Measurements from ENCODE around the gene MED12L. TPM values are rescaled to one million over a fixed set of nuclear protein-coding genes. Genes with fewer than 3 reads are reported as not detected.
"Not testable (repeated sequence)": the region's sequence is repeated elsewhere in the genome, so short reads cannot be mapped to it uniquely, and the experiment has no call there.

Gene MED12L
- total and polyA plus RNA-seq, 12 donors = 0.03 to 4.5 (median 0.71) TPM

DNA sequence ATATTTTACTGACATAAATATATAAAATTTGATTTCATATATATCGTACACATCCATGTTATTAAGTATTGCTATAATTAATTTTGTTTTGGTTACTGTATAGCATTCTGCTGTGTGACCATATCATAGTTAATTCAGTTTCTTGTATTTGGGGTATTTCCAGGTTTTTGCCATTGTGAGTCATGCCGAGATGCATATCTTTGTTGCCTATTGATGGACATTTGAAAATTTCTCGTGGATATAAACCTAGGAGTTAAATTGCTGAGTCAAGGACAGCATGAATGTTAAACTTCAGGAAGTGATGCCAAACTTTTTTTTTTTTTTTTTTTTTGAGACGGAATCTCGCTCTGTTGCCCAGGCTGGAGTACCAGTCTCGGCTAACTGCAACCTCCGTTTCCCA, 151.3 kb downstream of the MED12L start:
- no peak for ATAC-seq
- H3K27ac ChIP-seq = no peak overlapping the region
- H3K9me3 ChIP-seq = no peaks in the 10 kb centered on the region
- peaks cover 0 to 11% (median 0%) of the 10 kb centered on the region in 9 donors for H3K4me1 ChIP-seq
- intact Hi-C loops (cut with DNase I) = no loop called here
- WGBS, 2 donors = 86 to 87% methylated on average over 7 of the region's 7 CpGs
- H3K27me3 ChIP-seq = no peaks in the 10 kb centered on the region
- H3K36me3 ChIP-seq = no peaks in the 10 kb centered on the region
- TF ChIP-seq, protein P1, sequence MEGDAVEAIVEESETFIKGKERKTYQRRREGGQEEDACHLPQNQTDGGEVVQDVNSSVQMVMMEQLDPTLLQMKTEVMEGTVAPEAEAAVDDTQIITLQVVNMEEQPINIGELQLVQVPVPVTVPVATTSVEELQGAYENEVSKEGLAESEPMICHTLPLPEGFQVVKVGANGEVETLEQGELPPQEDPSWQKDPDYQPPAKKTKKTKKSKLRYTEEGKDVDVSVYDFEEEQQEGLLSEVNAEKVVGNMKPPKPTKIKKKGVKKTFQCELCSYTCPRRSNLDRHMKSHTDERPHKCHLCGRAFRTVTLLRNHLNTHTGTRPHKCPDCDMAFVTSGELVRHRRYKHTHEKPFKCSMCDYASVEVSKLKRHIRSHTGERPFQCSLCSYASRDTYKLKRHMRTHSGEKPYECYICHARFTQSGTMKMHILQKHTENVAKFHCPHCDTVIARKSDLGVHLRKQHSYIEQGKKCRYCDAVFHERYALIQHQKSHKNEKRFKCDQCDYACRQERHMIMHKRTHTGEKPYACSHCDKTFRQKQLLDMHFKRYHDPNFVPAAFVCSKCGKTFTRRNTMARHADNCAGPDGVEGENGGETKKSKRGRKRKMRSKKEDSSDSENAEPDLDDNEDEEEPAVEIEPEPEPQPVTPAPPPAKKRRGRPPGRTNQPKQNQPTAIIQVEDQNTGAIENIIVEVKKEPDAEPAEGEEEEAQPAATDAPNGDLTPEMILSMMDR (IDR thresholded peaks at IDR 0.05) = no peak
- H3K4me3 ChIP-seq = no peak overlapping the region
- DNase-seq = no peak

GRCh38 chr3:151242006-151242405, 156.5 kb downstream of the MED12L start:
- H3K9me3 ChIP-seq; H3K4me1 ChIP-seq; intact Hi-C loops (cut with DNase I); ATAC-seq; H3K4me3 ChIP-seq; H3K27ac ChIP-seq; H3K27me3 ChIP-seq; DNase-seq; H3K36me3 ChIP-seq: not testable (repeated sequence)
- WGBS, 2 donors = 93 to 96% methylated on average over 7 to 16 of the region's 18 CpGs

DNA sequence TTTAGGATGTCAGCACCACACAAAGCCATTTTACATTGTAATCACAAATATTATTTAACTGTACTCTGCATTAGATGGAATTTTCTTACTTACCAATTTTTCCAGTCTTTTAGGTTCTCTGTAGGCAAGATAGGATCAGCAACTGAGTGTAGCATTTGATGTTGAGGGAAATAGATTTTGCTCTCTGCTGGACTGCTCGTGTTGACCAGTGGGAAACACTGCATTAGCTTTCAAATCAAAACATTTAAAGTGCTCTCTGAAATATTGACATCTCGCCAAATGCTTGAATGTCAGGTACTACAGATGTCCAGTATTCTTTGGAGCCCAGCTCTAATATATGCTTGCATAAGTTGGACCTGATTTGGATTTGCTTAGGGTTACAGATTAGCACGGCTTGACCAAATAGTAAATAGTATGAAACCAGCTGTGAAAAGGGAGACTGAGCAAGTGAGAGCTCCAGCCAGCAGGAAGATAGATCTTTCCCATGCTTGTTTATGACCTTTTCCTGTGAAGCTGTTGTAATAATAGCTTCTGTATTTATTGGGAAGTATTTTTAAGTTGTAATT, 163.4 kb downstream of the MED12L start:
- 30 to 44% methylated on average over 3 of the region's 3 CpGs for WGBS, 2 donors
- peak in 6 of 8 donors; percentile 46 to 83 (median 55) for ATAC-seq

DNA sequence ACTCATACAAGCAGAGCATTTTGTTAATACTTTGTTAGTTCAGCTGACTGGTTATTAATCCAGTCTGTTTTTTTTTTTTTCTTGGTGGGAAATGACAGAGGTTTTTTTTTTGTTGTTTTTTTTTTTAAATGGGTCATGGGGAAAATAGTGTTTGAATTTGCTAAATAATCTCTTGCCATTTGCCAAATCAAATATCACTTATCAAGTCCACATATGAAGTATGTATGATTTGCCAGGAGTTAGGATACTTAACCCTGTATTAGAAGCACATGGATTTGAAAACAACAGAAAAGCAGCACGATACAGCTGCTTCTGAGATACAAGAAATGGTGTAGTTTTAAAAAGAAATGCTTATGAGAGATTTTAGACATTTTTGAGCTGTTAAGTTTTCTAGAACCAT, 171.3 kb downstream of the MED12L start:
- TF ChIP-seq, protein P1 (IDR thresholded peaks at IDR 0.05) = no peak
- Histone ChIP-seq H3K4me1 (peaks cover 0 to 27% (median 3%) of the 10 kb centered on the region in 9 donors), H3K9me3 (no peaks in the 10 kb centered on the region), H3K27ac (peak overlapping the region in 3 of 10 donors; percentile 4 to 50 (median 21)), H3K27me3 (no peaks in the 10 kb centered on the region), H3K4me3 (no peak overlapping the region), H3K36me3 (no peaks in the 10 kb centered on the region)
- intact Hi-C loops (cut with DNase I) = no loop called here
- 68 to 72% methylated on average over 1 of the region's 1 CpG for WGBS, 2 donors
- ATAC-seq (no peak), DNase-seq (no peak)

More for the DNA sequence above, 163.4 kb downstream of the MED12L start:
- DNase-seq = no peak
- peak overlapping the region in 6 of 10 donors; percentile 8 to 36 (median 24) for H3K4me3 ChIP-seq
- H3K36me3 ChIP-seq = no peaks in the 10 kb centered on the region
- H3K27me3 ChIP-seq = no peaks in the 10 kb centered on the region
- no peaks in the 10 kb centered on the region for H3K9me3 ChIP-seq
- peaks cover 0 to 25% (median 5%) of the 10 kb centered on the region in 9 donors for H3K4me1 ChIP-seq
- intact Hi-C loops (cut with DNase I) = no loop called here
- peak overlapping the region in 9 of 10 donors; percentile 0 to 67 (median 54) for H3K27ac ChIP-seq
- TF ChIP-seq, protein P1 (IDR thresholded peaks at IDR 0.05) = no peak

DNA sequence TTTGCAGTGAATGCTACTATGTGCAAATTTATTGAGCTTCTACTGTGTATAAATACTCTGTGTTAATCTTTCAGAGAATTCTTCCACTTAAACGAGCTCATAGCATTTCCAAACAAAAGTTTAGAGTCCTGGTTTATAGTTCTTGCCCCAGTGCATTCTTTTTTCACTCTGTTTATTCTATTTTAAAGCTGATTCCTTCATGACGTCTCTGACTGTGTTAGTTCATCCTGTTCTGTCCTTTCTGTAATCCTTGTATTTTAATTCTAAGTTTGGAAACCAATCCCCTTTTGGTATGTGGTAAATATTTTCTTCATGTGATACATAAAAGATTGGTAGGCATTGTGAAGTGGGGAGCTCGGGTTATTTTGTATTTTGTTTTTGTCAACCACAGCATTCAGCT, 174.2 kb downstream of the MED12L start:
- intact Hi-C loops (cut with DNase I) = no loop called here
- WGBS, 2 donors = 62 to 71% methylated on average over 3 of the region's 3 CpGs
- H3K9me3 ChIP-seq = no peaks in the 10 kb centered on the region
- H3K4me3 ChIP-seq = no peak overlapping the region
- H3K27me3 ChIP-seq = no peaks in the 10 kb centered on the region
- H3K36me3 ChIP-seq = no peaks in the 10 kb centered on the region
- H3K4me1 ChIP-seq = peaks cover 0 to 19% (median 0%) of the 10 kb centered on the region in 9 donors
- DNase-seq (no peak), ATAC-seq (peak in 1 of 8 donors; percentile 45)
- H3K27ac ChIP-seq = peak overlapping the region in 2 of 10 donors; percentile 13 to 39
- TF ChIP-seq, protein P1 (IDR thresholded peaks at IDR 0.05) = no peak

Data from heart right ventricle (tissue), 16 donors.